HL-60 (cell line): ENCODE measurements around the gene TMEM247.

Experiments
- DNase-seq, 2 experiments: peaks; one replicate each; pipeline ENCODE4 v3.0.0-alpha.2; 2010 to 2020; ENCODE audit warnings: low read depth in 1 of 2, low spot score in 1 of 2
- H3K27ac ChIP-seq: fragments of 250-450 bp; sonication (Bioruptor Pico); replicated peaks from 2 replicates; pipeline ENCODE4 v1.5.1; 2020; ENCODE audit warnings: mild to moderate bottlenecking, moderate library complexity
- H3K27me3 ChIP-seq: fragments of 250-450 bp; sonication (Bioruptor Pico); 2 replicates; pipeline ENCODE4 v1.5.1; 2021; ENCODE audit warnings: mild to moderate bottlenecking, moderate library complexity; ENCODE audit not compliant: insufficient read depth, poor library complexity, severe bottlenecking
- H3K4me3 ChIP-seq: replicated peaks from 2 replicates; pipeline ENCODE4 v1.5.1; 2011; ENCODE audit warnings: mild to moderate bottlenecking, control low read depth, low read length; ENCODE audit not compliant: insufficient read depth
- CTCF ChIP-seq: IDR thresholded peaks from one replicate; pipeline ENCODE4 v1.5.1; 2011; ENCODE audit warnings: low read length, control low read depth, inconsistent platforms; ENCODE audit not compliant: insufficient read depth
- GABPA ChIP-seq: IDR thresholded peaks from 2 replicates; pipeline ENCODE4 v1.6.1; 2012; ENCODE audit warnings: low read depth
- POLR2AphosphoS5 ChIP-seq: IDR thresholded peaks from 2 replicates; pipeline ENCODE4 v1.6.1; 2012; ENCODE audit warnings: low read depth
- REST ChIP-seq: IDR thresholded peaks from 2 replicates; pipeline ENCODE4 v1.6.1; 2012; ENCODE audit warnings: low read depth; ENCODE audit not compliant: insufficient replicate concordance
- SPI1 ChIP-seq: IDR thresholded peaks from 2 replicates; pipeline ENCODE4 v1.6.1; 2012; ENCODE audit warnings: low read depth, mild to moderate bottlenecking, borderline replicate concordance

Gene TMEM247

GRCh38 chr2:46446871-46447568, 32.3 kb upstream of the TMEM247 start:
- Histone ChIP-seq H3K4me3 (no peak overlapping the region), H3K27ac (no peak overlapping the region), H3K27me3 (no peaks in the 10 kb centered on the region)
- DNase-seq, result no peak
- TF ChIP-seq CTCF (no peak), POLR2AphosphoS5 (no peak), SPI1 (no peak), REST (no peak), GABPA (no peak)

GRCh38 chr2:46447649-46448048, 31.7 kb upstream of the TMEM247 start:
- DNase-seq, result no peak
- Histone ChIP-seq H3K4me3 (no peak overlapping the region), H3K27me3 (no peaks in the 10 kb centered on the region), H3K27ac (no peak overlapping the region)
- TF ChIP-seq SPI1 (no peak), REST (no peak), CTCF (no peak), GABPA (no peak), POLR2AphosphoS5 (no peak)

- no peak for TF ChIP-seq SPI1
- TF ChIP-seq CTCF, result no peak
- no peak for TF ChIP-seq REST
- TF ChIP-seq POLR2AphosphoS5, result no peak
- TF ChIP-seq GABPA, result no peak
- no peak overlapping the region for H3K27ac ChIP-seq
- no peaks in the 10 kb centered on the region for H3K27me3 ChIP-seq
- DNase-seq, result no peak
- H3K4me3 ChIP-seq, result no peak overlapping the region
Measured at GRCh38 chr2:46448111-46448510, 31.3 kb upstream of the TMEM247 start.
